DOHH2 (cell line): ENCODE data around the gene TPCN2.
A peak's percentile ranks its signal among the peaks of the same experiment; 100 is the strongest.

Source experiments
- H3F3A ChIP-seq: fragments of 200-600 bp; sonication (generic), shearing (Covaris generic); 2 replicates; pipeline ENCODE4 v1.6.0; 2016; ENCODE audit warnings: antibody characterized with exemption, mild to moderate bottlenecking; ENCODE audit not compliant: control insufficient read depth, insufficient read depth
- H3K27ac ChIP-seq: fragments of 200-600 bp; sonication (generic); 2 replicates; pipeline ENCODE4 v1.5.1; 2014; ENCODE audit warnings: low read depth, mild to moderate bottlenecking, low read length, moderate library complexity
- H3K27me3 ChIP-seq: fragments of 200-600 bp; sonication (generic); 2 replicates; pipeline ENCODE4 v1.6.1; 2014; ENCODE audit warnings: mild to moderate bottlenecking, low read length, mixed read lengths; ENCODE audit not compliant: control insufficient read depth
- H3K36me3 ChIP-seq: fragments of 200-600 bp; sonication (generic); 2 replicates; pipeline ENCODE4 v1.6.1; 2014; ENCODE audit warnings: mild to moderate bottlenecking, low read length, moderate library complexity, mixed read lengths; ENCODE audit not compliant: control insufficient read depth
- H3K4me1 ChIP-seq: fragments of 200-600 bp; sonication (generic); 2 replicates; pipeline ENCODE4 v1.6.1; 2014; ENCODE audit warnings: mild to moderate bottlenecking, low read length, mixed read lengths; ENCODE audit not compliant: control insufficient read depth
- H3K4me2 ChIP-seq: fragments of 200-600 bp; sonication (generic); 2 replicates; pipeline ENCODE4 v1.6.0; 2014; ENCODE audit warnings: mild to moderate bottlenecking, low read length, moderate library complexity
- H3K4me3 ChIP-seq: fragments of 200-600 bp; sonication (generic); 2 replicates; pipeline ENCODE4 v1.5.1; 2014; ENCODE audit warnings: mild to moderate bottlenecking, low read length, mixed read lengths
- H3K79me2 ChIP-seq: fragments of 200-600 bp; sonication (generic); 2 replicates; pipeline ENCODE4 v1.6.1; 2014; ENCODE audit warnings: mild to moderate bottlenecking, low read length, mixed read lengths; ENCODE audit not compliant: control insufficient read depth
- H3K9me2 ChIP-seq: fragments of 200-600 bp; sonication (generic); replicated peaks from 2 replicates; pipeline ENCODE4 v1.6.1; 2014; ENCODE audit warnings: mild to moderate bottlenecking, low read length, mixed read lengths; ENCODE audit not compliant: control insufficient read depth
- H3K9me3 ChIP-seq: fragments of 200-600 bp; sonication (generic); 2 replicates; pipeline ENCODE4 v1.6.1; 2014; ENCODE audit warnings: antibody characterized with exemption, low read length, mixed read lengths; ENCODE audit not compliant: control insufficient read depth, insufficient read depth
- H4K20me1 ChIP-seq: fragments of 200-600 bp; sonication (generic); 2 replicates; pipeline ENCODE4 v1.6.0; 2014; ENCODE audit warnings: low read depth, mild to moderate bottlenecking, antibody characterized with exemption, low read length, moderate library complexity; ENCODE audit not compliant: control insufficient read depth, insufficient read depth
- CTCF ChIP-seq: fragments of 200-600 bp; sonication (generic); IDR thresholded peaks from one replicate; pipeline ENCODE4 v1.5.1; 2014; ENCODE audit warnings: antibody characterized with exemption, mild to moderate bottlenecking, low read depth, low read length; ENCODE audit not compliant: poor library complexity, severe bottlenecking
- EZH2phosphoT487 ChIP-seq: fragments of 200-600 bp; sonication (generic); IDR thresholded peaks from 2 replicates; pipeline ENCODE4 v1.6.1; 2017; ENCODE audit warnings: borderline replicate concordance, mild to moderate bottlenecking, antibody characterized with exemption, low read length, moderate library complexity, mixed read lengths

The TPCN2 gene

GRCh38 chr11:69088676-69089146, 40.0 kb downstream of the TPCN2 start:
- H3K27me3 ChIP-seq = no peaks in the 10 kb centered on the region
- no peaks in the 10 kb centered on the region for H3K9me2 ChIP-seq
- peaks cover 10% of the 10 kb centered on the region; the same call in 1 of the 2 replicates for H4K20me1 ChIP-seq
- H3K27ac ChIP-seq = no peak overlapping the region
- TF ChIP-seq EZH2phosphoT487 (no peak), CTCF (peak; percentile 80)
- H3K4me3 ChIP-seq = no peak overlapping the region
- H3K79me2 ChIP-seq = no peaks in the 10 kb centered on the region
- no peaks in the 10 kb centered on the region for H3K9me3 ChIP-seq
- H3K4me1 ChIP-seq = peaks cover 4% of the 10 kb centered on the region; the same call in 1 of the 2 replicates
- no peak overlapping the region for H3K4me2 ChIP-seq
- H3K36me3 ChIP-seq = peaks cover 13% of the 10 kb centered on the region; the same call in 1 of the 2 replicates
- H3F3A ChIP-seq = no peaks in the 10 kb centered on the region

DNA sequence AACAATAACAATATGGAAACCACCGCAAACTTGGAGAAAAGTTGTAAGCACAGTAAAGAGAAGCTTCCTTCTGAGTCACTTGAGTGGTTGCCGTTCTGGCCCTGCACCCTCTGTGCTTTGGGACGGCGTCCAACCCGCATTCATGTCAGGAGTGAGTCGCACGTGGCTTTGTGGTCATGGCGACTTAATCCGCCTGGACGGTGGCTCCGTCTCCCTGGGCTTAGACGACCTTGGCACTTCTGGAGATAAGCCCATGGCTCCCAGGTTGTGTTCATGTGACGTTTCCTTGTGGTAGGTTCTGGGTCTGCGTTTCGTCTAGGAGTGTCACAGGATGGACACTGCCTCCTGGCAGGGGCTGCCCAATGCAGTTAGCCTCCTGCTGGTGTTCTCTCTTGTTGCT, 40.5 kb downstream of the TPCN2 start:
- Histone ChIP-seq H3K9me3 (no peaks in the 10 kb centered on the region), H3K79me2 (no peaks in the 10 kb centered on the region), H3F3A (no peaks in the 10 kb centered on the region), H3K9me2 (no peaks in the 10 kb centered on the region), H3K4me3 (no peak overlapping the region), H3K27ac (no peak overlapping the region), H4K20me1 (peaks cover 10% of the 10 kb centered on the region; the same call in 1 of the 2 replicates), H3K4me2 (no peak overlapping the region), H3K27me3 (no peaks in the 10 kb centered on the region), H3K4me1 (peaks cover 4% of the 10 kb centered on the region; the same call in 1 of the 2 replicates), H3K36me3 (peaks cover 13% of the 10 kb centered on the region; the same call in 1 of the 2 replicates)
- no peak for TF ChIP-seq EZH2phosphoT487
- no peak for TF ChIP-seq CTCF

DNA sequence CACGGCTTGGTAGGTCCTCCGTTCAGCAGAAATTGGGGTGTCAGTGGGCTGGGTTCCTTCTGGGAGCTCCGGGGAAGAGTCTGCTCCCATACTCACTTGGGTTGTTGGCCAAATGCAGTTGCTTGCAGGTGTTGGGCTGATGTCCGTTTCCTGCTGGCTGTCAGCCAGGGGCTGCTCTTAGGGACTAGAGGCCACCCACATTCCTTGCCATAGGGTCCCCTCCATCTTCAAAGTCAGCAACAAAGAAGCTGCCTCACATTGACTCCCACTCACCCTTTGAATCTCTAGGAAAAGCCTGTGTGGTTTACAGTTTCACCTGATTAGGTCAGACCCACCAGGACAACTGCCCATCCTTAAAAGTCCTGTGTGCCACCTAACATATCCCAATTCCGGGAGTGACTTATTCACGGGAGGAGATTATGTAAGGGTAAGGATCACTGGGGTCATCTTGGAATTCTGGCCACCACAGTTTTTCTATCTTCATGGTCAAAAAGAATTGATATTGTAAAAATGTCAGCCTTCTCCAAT, 43.0 kb downstream of the TPCN2 start:
- TF ChIP-seq EZH2phosphoT487 (no peak), CTCF (no peak)
- Histone ChIP-seq H3K4me3 (no peak overlapping the region), H3K9me2 (no peaks in the 10 kb centered on the region), H3K36me3 (peaks cover 13% of the 10 kb centered on the region; the same call in 1 of the 2 replicates), H3K9me3 (no peaks in the 10 kb centered on the region), H3F3A (no peaks in the 10 kb centered on the region), H3K4me2 (no peak overlapping the region), H3K27me3 (no peaks in the 10 kb centered on the region), H3K79me2 (no peaks in the 10 kb centered on the region), H3K27ac (no peak overlapping the region), H3K4me1 (peaks cover 4% of the 10 kb centered on the region; the same call in 1 of the 2 replicates), H4K20me1 (peaks cover 10% of the 10 kb centered on the region; the same call in 1 of the 2 replicates)
